Fibroblast of villous mesenchyme (primary cell): ENCODE measurements around the gene AFF3. TPM values are rescaled to one million over a fixed set of nuclear protein-coding genes. Genes with fewer than 3 reads are reported as not detected.

Experiments used
- DNase-seq: peaks from one replicate; pipeline ENCODE4 v3.0.0-alpha.2; 2010; ENCODE audit warnings: low read depth
- H3K4me3 ChIP-seq: 2 replicates; pipeline ENCODE4 v1.5.1; 2011; ENCODE audit warnings: low read depth, mild to moderate bottlenecking, low read length
- total RNA-seq: library from RNA; depleted of rRNA; stranded (reverse); fragments of >200 nt; gene quantifications from 2 replicates; pipeline ENCODE4 v1.2.3, GENCODE V29; 2012
- TF ChIP-seq, protein P1 (sequence below): IDR thresholded peaks from 2 replicates; pipeline ENCODE4 v1.5.1; 2012; ENCODE audit warnings: low read depth, mild to moderate bottlenecking, low read length; ENCODE audit not compliant: insufficient read depth

The AFF3 gene
- total RNA-seq, 1 donor = 19.4 TPM

DNA sequence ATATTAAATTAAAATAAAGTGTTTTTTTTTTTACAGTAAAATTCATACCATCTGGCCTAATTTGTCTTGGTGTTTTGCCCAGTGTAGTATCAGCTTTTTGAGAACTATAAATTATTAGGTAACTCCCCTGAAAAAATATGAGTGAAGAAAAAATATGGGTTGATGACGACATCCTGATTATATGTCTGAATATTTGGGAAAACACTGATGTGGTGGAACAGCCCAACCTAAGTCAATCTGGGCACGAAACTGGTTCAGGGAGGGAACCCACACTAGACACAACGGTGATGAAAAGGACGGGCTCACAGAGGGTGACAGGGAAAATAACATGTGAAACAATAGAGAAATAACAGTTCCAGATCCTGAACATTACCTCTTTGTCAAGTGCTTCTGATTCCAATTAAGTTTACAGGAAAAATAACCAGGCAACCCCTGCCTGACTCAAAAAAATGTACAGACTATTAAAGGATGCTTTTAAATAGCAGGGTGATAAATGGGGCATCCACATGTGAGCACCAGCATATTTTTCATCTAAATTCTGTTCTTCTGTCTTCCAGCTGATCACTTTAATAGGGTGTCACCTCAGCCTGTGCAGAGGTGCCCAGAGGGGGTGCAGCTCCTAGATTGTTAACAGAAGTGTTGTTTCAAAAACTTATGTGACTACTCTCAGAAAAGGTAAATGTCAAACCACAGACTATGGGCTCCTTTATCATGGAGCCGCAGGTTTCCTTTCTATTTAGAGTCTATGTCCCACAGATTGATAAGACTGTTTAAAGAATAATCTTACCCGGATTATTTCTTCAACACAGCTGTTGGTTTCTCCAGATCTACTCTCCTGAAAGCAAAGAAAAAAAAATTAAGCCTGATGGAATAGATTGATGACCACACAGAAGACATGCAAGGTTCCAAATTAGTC lies 305.4 kb downstream of the AFF3 start:
- DNase-seq = no peak
- no peak overlapping the region for H3K4me3 ChIP-seq
- TF ChIP-seq, protein P1, sequence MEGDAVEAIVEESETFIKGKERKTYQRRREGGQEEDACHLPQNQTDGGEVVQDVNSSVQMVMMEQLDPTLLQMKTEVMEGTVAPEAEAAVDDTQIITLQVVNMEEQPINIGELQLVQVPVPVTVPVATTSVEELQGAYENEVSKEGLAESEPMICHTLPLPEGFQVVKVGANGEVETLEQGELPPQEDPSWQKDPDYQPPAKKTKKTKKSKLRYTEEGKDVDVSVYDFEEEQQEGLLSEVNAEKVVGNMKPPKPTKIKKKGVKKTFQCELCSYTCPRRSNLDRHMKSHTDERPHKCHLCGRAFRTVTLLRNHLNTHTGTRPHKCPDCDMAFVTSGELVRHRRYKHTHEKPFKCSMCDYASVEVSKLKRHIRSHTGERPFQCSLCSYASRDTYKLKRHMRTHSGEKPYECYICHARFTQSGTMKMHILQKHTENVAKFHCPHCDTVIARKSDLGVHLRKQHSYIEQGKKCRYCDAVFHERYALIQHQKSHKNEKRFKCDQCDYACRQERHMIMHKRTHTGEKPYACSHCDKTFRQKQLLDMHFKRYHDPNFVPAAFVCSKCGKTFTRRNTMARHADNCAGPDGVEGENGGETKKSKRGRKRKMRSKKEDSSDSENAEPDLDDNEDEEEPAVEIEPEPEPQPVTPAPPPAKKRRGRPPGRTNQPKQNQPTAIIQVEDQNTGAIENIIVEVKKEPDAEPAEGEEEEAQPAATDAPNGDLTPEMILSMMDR = no peak

DNA sequence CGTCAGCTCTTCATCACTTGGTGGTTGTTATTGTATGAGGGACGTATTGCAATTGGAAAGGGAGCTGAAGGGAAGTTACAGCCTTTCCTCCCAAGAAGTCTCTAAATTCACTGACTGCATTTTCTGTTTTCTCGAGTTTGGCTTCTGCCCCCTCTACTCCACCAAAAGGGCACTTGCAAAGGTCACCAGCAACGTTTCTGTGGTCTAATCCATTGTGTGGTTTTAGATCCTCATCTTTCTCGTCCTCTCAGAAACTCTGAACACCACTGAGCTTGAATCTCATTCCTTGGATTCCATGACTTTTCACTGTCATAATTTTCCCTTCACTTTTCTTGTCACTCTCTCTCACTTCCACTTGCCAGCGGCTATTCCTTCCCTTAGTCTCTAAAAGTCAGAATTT lies 308.0 kb downstream of the AFF3 start:
- TF ChIP-seq, protein P1 = no peak
- DNase-seq = no peak
- no peak overlapping the region for H3K4me3 ChIP-seq

DNA sequence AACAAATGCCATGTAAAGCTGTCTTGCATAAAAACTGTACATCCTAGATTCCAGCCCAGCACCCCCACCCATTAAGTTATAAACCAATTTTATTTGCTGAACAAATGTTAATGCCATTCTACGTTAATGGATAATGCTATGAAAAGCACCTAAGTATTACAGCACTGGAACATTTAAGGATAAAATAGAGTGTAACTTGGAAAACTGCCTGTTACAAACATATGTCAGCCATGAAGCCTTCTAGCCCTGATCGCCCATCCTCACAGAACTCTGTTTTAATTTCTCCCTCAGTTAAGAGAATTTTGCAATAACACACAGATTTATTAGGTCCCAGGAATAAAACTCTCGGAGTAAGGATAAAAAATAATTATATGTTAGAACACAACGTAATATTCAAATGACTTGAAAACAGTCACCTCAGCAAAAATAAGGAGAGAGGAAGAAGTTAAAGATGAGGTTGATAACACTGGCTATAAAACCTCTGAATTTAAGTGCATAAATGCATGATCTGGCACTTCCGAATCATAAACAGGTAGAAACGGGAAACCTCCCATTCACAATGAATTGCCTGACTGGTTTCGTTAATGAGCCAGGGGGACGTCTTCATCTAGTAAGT lies 308.7 kb downstream of the AFF3 start:
- DNase-seq = no peak
- TF ChIP-seq, protein P1 = no peak
- H3K4me3 ChIP-seq = no peak overlapping the region

DNA sequence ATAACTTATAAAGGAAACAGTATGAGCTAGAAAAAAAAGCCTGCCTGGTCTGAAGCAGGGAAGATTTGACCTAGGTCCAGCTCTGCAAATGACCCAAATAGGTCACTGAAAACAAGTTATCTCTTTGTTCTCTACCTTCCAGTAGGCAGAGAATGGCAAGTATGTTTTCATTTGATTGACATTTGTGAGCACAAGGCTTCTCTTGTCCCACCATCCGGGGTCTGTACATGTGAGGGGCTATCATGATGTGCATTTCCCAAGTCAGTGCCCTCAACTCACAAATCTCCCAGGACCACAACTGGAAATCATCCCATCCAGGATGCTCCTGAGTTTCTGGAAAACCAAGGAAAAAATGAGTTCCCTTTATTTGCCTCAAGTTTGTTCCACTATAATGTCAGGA lies 309.5 kb downstream of the AFF3 start:
- TF ChIP-seq, protein P1 = no peak
- DNase-seq = no peak

DNA sequence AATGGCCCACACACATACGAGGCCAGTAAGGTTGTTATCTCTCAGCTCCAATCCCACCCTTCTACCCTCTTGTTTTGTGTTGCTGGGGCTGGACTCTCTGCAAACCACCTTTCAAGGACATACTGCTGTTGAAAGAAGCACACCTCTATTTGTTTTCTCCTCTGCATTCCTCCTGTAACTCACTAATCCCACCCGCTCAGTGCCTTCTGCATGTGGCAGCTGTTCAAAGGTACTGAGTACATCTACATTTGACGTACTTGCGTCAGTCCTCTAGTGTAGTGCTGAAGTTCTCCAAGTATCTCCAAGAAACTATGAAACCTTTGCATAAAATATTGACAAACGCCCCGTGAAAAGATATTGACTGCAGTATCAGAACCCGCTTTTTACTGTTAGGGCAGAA lies 310.6 kb downstream of the AFF3 start:
- no peak overlapping the region for H3K4me3 ChIP-seq
- TF ChIP-seq, protein P1 = no peak
- no peak for DNase-seq

More for the DNA sequence above, 309.5 kb downstream of the AFF3 start:
- no peak overlapping the region for H3K4me3 ChIP-seq

DNA sequence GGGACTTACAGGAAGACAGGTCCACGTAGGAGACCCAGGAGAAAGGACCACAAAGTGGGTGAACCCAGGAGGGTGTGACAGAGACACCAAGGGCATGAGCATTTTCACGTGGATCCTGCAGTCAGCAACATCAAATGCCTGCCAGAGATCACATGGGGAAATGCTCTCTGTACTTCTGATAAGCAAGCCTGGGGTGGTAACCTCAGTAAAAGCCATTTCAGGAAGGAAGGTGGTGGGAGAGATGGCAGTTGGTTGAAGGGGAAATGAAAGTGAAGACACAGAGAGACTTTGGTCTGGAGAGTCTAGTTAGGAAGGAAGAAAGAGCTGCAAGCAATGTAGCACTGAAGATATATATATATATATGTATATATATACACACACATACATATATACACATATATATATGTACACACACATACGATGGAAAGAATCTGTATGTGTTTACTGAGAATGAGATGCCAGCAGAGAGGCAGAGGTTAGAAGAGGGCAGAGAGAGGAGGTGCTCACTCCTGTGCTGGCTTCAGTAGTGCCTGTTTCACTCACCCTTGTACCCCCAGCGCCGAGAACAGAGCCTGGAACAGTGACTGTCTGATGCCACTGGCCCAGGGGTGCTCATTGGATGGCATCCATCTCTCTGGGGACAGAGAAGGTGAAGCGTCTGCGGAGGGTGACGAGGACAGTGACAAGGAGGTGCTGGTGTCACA lies 314.9 kb downstream of the AFF3 start:
- no peak for DNase-seq
- no peak overlapping the region for H3K4me3 ChIP-seq
- TF ChIP-seq, protein P1 = no peak
